ENCODE data around the gene AMOTL1.

Gene AMOTL1

DNA sequence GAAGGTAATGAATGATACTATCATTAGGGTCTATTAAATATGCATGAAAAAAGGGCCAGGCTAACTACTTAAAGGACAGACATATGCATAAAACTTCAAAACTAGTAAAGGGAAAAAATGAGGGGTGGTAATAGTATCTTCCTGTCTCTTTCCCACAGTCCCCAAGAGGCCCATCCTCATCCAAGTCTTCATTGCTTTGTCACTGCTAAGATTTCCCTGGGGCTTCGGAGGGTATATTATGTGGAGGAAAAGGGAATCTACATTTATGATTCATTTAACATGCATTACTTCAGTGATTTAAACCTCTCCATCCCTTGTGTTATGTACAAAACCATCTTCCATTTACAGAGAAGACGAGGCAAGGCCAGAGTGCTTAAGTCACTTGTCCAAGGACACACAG, 139.1 kb downstream of the AMOTL1 start:
- TF ChIP-seq CREB1 (IDR thresholded peaks at IDR 0.05; ENCODE audit: low read depth) (no peak), NFIC (IDR thresholded peaks at IDR 0.05) (no peak), YY1 (IDR thresholded peaks at IDR 0.05; ENCODE audit: low read depth) (no peak), EP300 (IDR thresholded peaks at IDR 0.05; ENCODE audit: borderline replicate concordance) (no peak), CEBPB (IDR thresholded peaks at IDR 0.05) (no peak), TAF1 (IDR thresholded peaks at IDR 0.05; ENCODE audit: low read depth) (no peak), TCF12 (IDR thresholded peaks at IDR 0.05; ENCODE audit: low read depth) (no peak), ZBTB7A (IDR thresholded peaks at IDR 0.05; ENCODE audit: low read depth) (no peak), EGR1 (IDR thresholded peaks at IDR 0.05) (no peak), TEAD4 (IDR thresholded peaks at IDR 0.05) (no peak), RAD21 (IDR thresholded peaks at IDR 0.05; ENCODE audit: low read depth) (no peak), FOXM1 (IDR thresholded peaks at IDR 0.05; ENCODE audit: borderline replicate concordance, low read depth) (no peak)
- TF ChIP-seq, protein P1, sequence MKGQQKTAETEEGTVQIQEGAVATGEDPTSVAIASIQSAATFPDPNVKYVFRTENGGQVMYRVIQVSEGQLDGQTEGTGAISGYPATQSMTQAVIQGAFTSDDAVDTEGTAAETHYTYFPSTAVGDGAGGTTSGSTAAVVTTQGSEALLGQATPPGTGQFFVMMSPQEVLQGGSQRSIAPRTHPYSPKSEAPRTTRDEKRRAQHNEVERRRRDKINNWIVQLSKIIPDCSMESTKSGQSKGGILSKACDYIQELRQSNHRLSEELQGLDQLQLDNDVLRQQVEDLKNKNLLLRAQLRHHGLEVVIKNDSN (IDR thresholded peaks at IDR 0.05): no peak
- TF ChIP-seq, protein P2, sequence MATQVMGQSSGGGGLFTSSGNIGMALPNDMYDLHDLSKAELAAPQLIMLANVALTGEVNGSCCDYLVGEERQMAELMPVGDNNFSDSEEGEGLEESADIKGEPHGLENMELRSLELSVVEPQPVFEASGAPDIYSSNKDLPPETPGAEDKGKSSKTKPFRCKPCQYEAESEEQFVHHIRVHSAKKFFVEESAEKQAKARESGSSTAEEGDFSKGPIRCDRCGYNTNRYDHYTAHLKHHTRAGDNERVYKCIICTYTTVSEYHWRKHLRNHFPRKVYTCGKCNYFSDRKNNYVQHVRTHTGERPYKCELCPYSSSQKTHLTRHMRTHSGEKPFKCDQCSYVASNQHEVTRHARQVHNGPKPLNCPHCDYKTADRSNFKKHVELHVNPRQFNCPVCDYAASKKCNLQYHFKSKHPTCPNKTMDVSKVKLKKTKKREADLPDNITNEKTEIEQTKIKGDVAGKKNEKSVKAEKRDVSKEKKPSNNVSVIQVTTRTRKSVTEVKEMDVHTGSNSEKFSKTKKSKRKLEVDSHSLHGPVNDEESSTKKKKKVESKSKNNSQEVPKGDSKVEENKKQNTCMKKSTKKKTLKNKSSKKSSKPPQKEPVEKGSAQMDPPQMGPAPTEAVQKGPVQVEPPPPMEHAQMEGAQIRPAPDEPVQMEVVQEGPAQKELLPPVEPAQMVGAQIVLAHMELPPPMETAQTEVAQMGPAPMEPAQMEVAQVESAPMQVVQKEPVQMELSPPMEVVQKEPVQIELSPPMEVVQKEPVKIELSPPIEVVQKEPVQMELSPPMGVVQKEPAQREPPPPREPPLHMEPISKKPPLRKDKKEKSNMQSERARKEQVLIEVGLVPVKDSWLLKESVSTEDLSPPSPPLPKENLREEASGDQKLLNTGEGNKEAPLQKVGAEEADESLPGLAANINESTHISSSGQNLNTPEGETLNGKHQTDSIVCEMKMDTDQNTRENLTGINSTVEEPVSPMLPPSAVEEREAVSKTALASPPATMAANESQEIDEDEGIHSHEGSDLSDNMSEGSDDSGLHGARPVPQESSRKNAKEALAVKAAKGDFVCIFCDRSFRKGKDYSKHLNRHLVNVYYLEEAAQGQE (IDR thresholded peaks at IDR 0.05; ENCODE audit: low read depth): no peak
- TF ChIP-seq, protein P3, sequence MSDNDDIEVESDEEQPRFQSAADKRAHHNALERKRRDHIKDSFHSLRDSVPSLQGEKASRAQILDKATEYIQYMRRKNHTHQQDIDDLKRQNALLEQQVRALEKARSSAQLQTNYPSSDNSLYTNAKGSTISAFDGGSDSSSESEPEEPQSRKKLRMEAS (IDR thresholded peaks at IDR 0.05): no peak

DNA sequence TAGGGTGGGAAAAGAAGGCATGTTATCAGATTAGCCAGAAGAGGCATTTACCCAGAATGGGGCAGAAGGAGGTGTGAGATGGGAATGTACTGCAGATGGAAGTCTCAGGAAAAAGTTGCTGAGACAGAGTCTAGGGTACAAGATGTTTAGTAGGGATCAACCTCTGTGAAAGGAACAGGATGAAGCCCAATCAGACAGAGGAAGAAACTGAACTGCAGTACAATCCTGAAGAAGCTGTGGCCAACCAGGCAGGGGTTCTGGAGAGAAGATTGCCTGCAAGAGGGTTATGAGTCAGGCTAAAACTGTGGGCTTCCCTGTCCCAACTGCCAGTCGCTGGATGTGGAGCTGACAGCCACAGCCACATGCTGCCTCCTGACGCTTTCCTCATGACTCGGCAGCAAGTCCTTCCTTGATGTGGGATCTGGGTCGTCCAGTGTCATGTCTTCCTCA, 141.2 kb downstream of the AMOTL1 start:
- no peak for TF ChIP-seq RAD21 (IDR thresholded peaks at IDR 0.05; ENCODE audit: low read depth)
- TF ChIP-seq, protein P2 (IDR thresholded peaks at IDR 0.05; ENCODE audit: low read depth): no peak
- TF ChIP-seq CEBPB (IDR thresholded peaks at IDR 0.05): no peak
- no peak for TF ChIP-seq TAF1 (IDR thresholded peaks at IDR 0.05; ENCODE audit: low read depth)
- no peak for TF ChIP-seq TEAD4 (IDR thresholded peaks at IDR 0.05)
- no peak for TF ChIP-seq EP300 (IDR thresholded peaks at IDR 0.05; ENCODE audit: borderline replicate concordance)
- TF ChIP-seq FOXM1 (IDR thresholded peaks at IDR 0.05; ENCODE audit: borderline replicate concordance, low read depth): no peak
- TF ChIP-seq NFIC (IDR thresholded peaks at IDR 0.05): no peak
- TF ChIP-seq, protein P3 (IDR thresholded peaks at IDR 0.05): no peak

DNA sequence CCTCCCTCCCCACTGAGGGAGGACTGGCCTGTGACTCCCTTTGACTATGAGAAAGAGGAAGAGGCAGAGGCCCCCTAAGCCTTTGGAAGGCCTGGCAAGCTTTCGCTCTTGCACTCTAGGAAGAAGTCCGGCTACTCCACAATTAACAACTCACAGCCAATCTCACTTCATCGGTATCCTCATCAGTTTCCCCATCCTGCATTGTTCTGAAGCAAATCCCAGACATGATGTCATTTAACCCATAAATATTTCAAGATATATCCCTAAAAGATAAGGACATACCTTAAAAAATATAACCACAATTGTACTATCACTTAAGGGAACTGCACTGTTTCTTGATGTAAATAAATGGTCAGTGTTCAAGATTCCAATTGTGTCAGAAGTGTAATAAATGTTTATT, 142.1 kb downstream of the AMOTL1 start:
- TF ChIP-seq CEBPB (IDR thresholded peaks at IDR 0.05) (no peak), NFIC (IDR thresholded peaks at IDR 0.05) (no peak)
- TF ChIP-seq, protein P2 (IDR thresholded peaks at IDR 0.05; ENCODE audit: low read depth): no peak

DNA sequence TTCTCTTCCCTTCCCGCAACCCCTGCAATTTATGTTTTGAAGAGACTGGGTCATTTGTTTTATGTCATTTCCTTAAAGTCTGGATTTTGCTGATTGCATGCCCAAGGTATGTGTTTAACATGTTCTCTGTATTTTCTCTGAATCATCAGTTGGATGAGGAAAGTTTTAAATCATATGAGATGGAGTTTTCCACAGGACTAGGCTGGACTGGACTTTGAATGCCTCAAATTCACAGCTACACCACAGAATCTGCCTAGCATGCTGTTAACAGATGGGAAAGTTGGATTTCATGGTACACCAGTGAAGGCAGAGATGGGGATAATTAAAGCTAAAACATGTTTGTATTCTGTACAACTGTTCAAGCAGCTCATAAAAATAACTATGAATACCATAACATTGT, 142.6 kb downstream of the AMOTL1 start:
- TF ChIP-seq EP300 (IDR thresholded peaks at IDR 0.05; ENCODE audit: borderline replicate concordance) (no peak), RAD21 (IDR thresholded peaks at IDR 0.05; ENCODE audit: low read depth) (no peak)

DNA sequence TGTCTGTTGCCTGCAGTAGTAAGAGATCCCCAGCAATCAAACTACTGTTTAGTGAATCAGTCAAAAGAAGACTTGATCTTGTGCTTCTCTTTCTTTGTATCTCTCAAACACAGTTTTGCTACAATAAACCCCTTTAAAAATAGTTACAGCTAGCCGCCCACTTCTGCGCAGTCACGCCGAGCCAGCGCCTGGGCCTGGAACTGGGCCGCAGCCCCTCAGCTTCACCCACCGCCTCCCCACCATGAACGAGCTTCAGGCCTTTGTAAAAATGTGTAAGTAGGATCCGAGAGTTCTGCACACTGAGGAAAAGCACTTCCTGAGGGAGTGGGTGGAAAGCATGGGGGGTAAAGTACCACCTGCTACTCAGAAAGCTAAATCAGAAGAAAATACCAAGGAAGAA, 144.7 kb downstream of the AMOTL1 start:
- TF ChIP-seq, protein P3 (IDR thresholded peaks at IDR 0.05): no peak
- TF ChIP-seq, protein P1 (IDR thresholded peaks at IDR 0.05): no peak
- TF ChIP-seq RAD21 (IDR thresholded peaks at IDR 0.05; ENCODE audit: low read depth) (no peak), EGR1 (IDR thresholded peaks at IDR 0.05) (no peak), TCF12 (IDR thresholded peaks at IDR 0.05; ENCODE audit: low read depth) (no peak), TAF1 (IDR thresholded peaks at IDR 0.05; ENCODE audit: low read depth) (no peak), TEAD4 (IDR thresholded peaks at IDR 0.05) (no peak), FOXM1 (IDR thresholded peaks at IDR 0.05; ENCODE audit: borderline replicate concordance, low read depth) (no peak), ZBTB7A (IDR thresholded peaks at IDR 0.05; ENCODE audit: low read depth) (no peak), NFIC (IDR thresholded peaks at IDR 0.05) (no peak), CEBPB (IDR thresholded peaks at IDR 0.05) (no peak), YY1 (IDR thresholded peaks at IDR 0.05; ENCODE audit: low read depth) (no peak), EP300 (IDR thresholded peaks at IDR 0.05; ENCODE audit: borderline replicate concordance) (no peak), CREB1 (IDR thresholded peaks at IDR 0.05; ENCODE audit: low read depth) (no peak)
- TF ChIP-seq, protein P2 (IDR thresholded peaks at IDR 0.05; ENCODE audit: low read depth): no peak
